ENCODE results near the gene FGD6.

- TF ChIP-seq POLR2A (IDR thresholded peaks at IDR 0.05) (no peak), CTCF (IDR thresholded peaks at IDR 0.05) (no peak)
These were observed 10.4 kb downstream of the FGD6 start for GRCh38 chr12:95206916-95207315.

Data from body of pancreas (tissue), 4 donors.